Upper lobe of left lung (tissue), 4 donors: ENCODE data around the gene FPR2.

Experiments used
- CTCF ChIP-seq, 6 experiments: fragments of 450-650 bp in 4 of 6; fragments of 200-600 bp in 2 of 6; sonication (generic) in 2 of 6; IDR thresholded peaks; one replicate each; pipeline ENCODE4 v1.5.1; 2016 to 2019; ENCODE audit warnings: antibody characterized with exemption in 6 of 6
- EP300 ChIP-seq, 4 donors: sonication (generic); formaldehyde crosslinking; IDR thresholded peaks; one replicate each; pipeline ENCODE4 v1.5.1; 2017; ENCODE audit warnings: antibody characterized with exemption in 4 of 4, control low read depth in 2 of 4

GRCh38 chr19:51792932-51793331, 32.0 kb downstream of the FPR2 start:
- TF ChIP-seq EP300 (IDR thresholded peaks at IDR 0.05) (no peak), CTCF (IDR thresholded peaks at IDR 0.05) (no peak)
